Hepatocyte (in vitro differentiated cells): ENCODE data around the gene ANAPC15.

Experiments
- CTCF ChIP-seq: fragments of 200-600 bp; sonication (generic); IDR thresholded peaks from 2 replicates; pipeline ENCODE4 v1.5.1; 2016; ENCODE audit warnings: antibody characterized with exemption, mild to moderate bottlenecking; ENCODE audit not compliant: poor library complexity
- EZH2 ChIP-seq: fragments of 200-600 bp; sonication (generic); IDR thresholded peaks from 2 replicates; pipeline ENCODE4 v1.6.1; 2016; ENCODE audit warnings: antibody characterized with exemption, mild to moderate bottlenecking, borderline replicate concordance
- EZH2phosphoT487 ChIP-seq: fragments of 200-600 bp; sonication (generic); IDR thresholded peaks from one replicate; pipeline ENCODE4 v1.6.1; 2018; ENCODE audit warnings: antibody characterized with exemption, mild to moderate bottlenecking, low read depth, moderate library complexity; ENCODE audit not compliant: unreplicated experiment, severe bottlenecking

GRCh38 chr11:72116019-72116755 is 3.7 kb upstream of the ANAPC15 start:
- TF ChIP-seq CTCF (no peak), EZH2 (no peak), EZH2phosphoT487 (no peak)
